Naive thymus-derived CD4-positive, alpha-beta T cell (primary cell): Measurements from ENCODE around the gene ASCC3. TPM values are rescaled to one million over a fixed set of nuclear protein-coding genes. Genes with fewer than 3 reads are reported as not detected.

ENCODE experiments used
- ATAC-seq: fragments of 150-1000 bp; cut with Tn5 transposase; 2 replicates; pipeline ENCODE4 v1.10.0; 2021; ENCODE audit warnings: mild to moderate bottlenecking, moderate library complexity
- CTCF ChIA-PET: fragments of 350-600 bp; sonication (Branson Sonifier 250); formaldehyde crosslinking; loops from one replicate; lab custom pipeline; 2021; ENCODE audit warnings: antibody characterized with exemption; lab: Charles Lee
- POLR2A ChIA-PET: fragments of 350-600 bp; sonication (Branson Sonifier 250); formaldehyde crosslinking; loops from one replicate; lab custom pipeline; 2021; ENCODE audit warnings: antibody characterized with exemption, inconsistent platforms; lab: Charles Lee
- DNase-seq, 9 donors: peaks; one replicate each; pipeline versions ENCODE4 v3.0.0 to v3.0.0-alpha.2; 2020 to 2022; ENCODE audit warnings: mixed read lengths in 1 of 9
- H3K27ac ChIP-seq: one replicate; pipeline ENCODE4 v1.7.0; 2013; ENCODE audit warnings: mild to moderate bottlenecking, low read depth, low read length, moderate library complexity
- H3K27me3 ChIP-seq, 2 donors: one replicate each; pipeline ENCODE4 v1.7.0; 2013; ENCODE audit warnings: low read length in 2 of 2, mild to moderate bottlenecking in 2 of 2, moderate library complexity in 2 of 2; ENCODE audit not compliant: control insufficient read depth in 2 of 2, insufficient read depth in 2 of 2
- H3K36me3 ChIP-seq, 3 experiments: 1 replicate in 2 of 3; 2 replicates in 1 of 3; pipeline ENCODE4 v1.7.0; 2013; ENCODE audit warnings: low read length in 3 of 3, mild to moderate bottlenecking in 3 of 3, moderate library complexity in 1 of 3; ENCODE audit not compliant: insufficient read depth in 3 of 3, control insufficient read depth in 2 of 3
- H3K4me1 ChIP-seq, 2 donors: one replicate each; pipeline ENCODE4 v1.7.0; 2013; ENCODE audit warnings: low read length in 2 of 2, mild to moderate bottlenecking in 2 of 2, moderate library complexity in 1 of 2; ENCODE audit not compliant: control insufficient read depth in 2 of 2, insufficient read depth in 2 of 2
- H3K4me3 ChIP-seq: 2 replicates; pipeline ENCODE4 v1.7.0; 2013; ENCODE audit warnings: mild to moderate bottlenecking, low read length
- H3K9me3 ChIP-seq, 3 experiments: 1 replicate in 2 of 3; 2 replicates in 1 of 3; pipeline ENCODE4 v1.7.0; 2013; ENCODE audit warnings: low read length in 3 of 3; ENCODE audit not compliant: control insufficient read depth in 2 of 3
- H3K27ac Mint-ChIP-seq, 9 donors: one replicate each; pipeline ENCODE4 v1.8.0; 2020 to 2022; ENCODE audit warnings: mixed read lengths in 9 of 9, mild to moderate bottlenecking in 8 of 9, moderate library complexity in 5 of 9, inconsistent platforms in 2 of 9
- H3K27me3 Mint-ChIP-seq, 5 donors: one replicate each; pipeline ENCODE4 v1.8.0; 2021 to 2022; ENCODE audit warnings: mixed read lengths in 5 of 5, mild to moderate bottlenecking in 1 of 5
- H3K36me3 Mint-ChIP-seq, 5 donors: one replicate each; pipeline ENCODE4 v1.8.0; 2020 to 2022; ENCODE audit warnings: mixed read lengths in 5 of 5, mild to moderate bottlenecking in 3 of 5, inconsistent platforms in 1 of 5
- H3K4me1 Mint-ChIP-seq, 7 donors: one replicate each; pipeline ENCODE4 v1.8.0; 2020 to 2022; ENCODE audit warnings: mixed read lengths in 7 of 7, mild to moderate bottlenecking in 3 of 7, inconsistent platforms in 1 of 7
- H3K4me3 Mint-ChIP-seq, 10 donors: one replicate each; pipeline ENCODE4 v1.8.0; 2020 to 2022; ENCODE audit warnings: mild to moderate bottlenecking in 10 of 10, mixed read lengths in 10 of 10, moderate library complexity in 6 of 10, inconsistent platforms in 2 of 10
- H3K9me3 Mint-ChIP-seq, 11 donors: one replicate each; pipeline ENCODE4 v1.8.0; 2020 to 2022; ENCODE audit warnings: mixed read lengths in 11 of 11, mild to moderate bottlenecking in 4 of 11, inconsistent platforms in 1 of 11, moderate library complexity in 1 of 11
- intact Hi-C, 2 donors: fragments of 100-400 bp; cut with micrococcal nuclease; formaldehyde crosslinking; loops; one replicate each; pipeline ENCODE4 v1.15.1; 2023
- polyA plus RNA-seq, 2 donors: library from polyadenylated mRNA; unstranded; fragments of 300-500 nt; fragmentation: Illumina TruSeq; gene quantifications; one replicate each; pipeline ENCODE4 v1.2.3, GENCODE V29; 2021
- total RNA-seq, 6 experiments: library from RNA in 5 of 6; stranded (reverse) in 5 of 6; gene quantifications; 1 replicate in 5 of 6; 2 replicates in 1 of 6; pipeline ENCODE4 v1.2.3 and lab custom pipeline; 2021 to 2026

Gene ASCC3, protein sequence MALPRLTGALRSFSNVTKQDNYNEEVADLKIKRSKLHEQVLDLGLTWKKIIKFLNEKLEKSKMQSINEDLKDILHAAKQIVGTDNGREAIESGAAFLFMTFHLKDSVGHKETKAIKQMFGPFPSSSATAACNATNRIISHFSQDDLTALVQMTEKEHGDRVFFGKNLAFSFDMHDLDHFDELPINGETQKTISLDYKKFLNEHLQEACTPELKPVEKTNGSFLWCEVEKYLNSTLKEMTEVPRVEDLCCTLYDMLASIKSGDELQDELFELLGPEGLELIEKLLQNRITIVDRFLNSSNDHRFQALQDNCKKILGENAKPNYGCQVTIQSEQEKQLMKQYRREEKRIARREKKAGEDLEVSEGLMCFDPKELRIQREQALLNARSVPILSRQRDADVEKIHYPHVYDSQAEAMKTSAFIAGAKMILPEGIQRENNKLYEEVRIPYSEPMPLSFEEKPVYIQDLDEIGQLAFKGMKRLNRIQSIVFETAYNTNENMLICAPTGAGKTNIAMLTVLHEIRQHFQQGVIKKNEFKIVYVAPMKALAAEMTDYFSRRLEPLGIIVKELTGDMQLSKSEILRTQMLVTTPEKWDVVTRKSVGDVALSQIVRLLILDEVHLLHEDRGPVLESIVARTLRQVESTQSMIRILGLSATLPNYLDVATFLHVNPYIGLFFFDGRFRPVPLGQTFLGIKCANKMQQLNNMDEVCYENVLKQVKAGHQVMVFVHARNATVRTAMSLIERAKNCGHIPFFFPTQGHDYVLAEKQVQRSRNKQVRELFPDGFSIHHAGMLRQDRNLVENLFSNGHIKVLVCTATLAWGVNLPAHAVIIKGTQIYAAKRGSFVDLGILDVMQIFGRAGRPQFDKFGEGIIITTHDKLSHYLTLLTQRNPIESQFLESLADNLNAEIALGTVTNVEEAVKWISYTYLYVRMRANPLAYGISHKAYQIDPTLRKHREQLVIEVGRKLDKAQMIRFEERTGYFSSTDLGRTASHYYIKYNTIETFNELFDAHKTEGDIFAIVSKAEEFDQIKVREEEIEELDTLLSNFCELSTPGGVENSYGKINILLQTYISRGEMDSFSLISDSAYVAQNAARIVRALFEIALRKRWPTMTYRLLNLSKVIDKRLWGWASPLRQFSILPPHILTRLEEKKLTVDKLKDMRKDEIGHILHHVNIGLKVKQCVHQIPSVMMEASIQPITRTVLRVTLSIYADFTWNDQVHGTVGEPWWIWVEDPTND (N-terminal part only)
- total RNA-seq = 10 to 100 TPM; 40.7 to 73.8 (median 42.9) TPM
- polyA plus RNA-seq = 10 to 100 TPM; 19.6 to 26.4 TPM
- total RNA-seq (lab: John Stamatoyannopoulos, UW) = 123 reads per million, percentile 88 among the genes with 10 or more reads in this experiment

DNA sequence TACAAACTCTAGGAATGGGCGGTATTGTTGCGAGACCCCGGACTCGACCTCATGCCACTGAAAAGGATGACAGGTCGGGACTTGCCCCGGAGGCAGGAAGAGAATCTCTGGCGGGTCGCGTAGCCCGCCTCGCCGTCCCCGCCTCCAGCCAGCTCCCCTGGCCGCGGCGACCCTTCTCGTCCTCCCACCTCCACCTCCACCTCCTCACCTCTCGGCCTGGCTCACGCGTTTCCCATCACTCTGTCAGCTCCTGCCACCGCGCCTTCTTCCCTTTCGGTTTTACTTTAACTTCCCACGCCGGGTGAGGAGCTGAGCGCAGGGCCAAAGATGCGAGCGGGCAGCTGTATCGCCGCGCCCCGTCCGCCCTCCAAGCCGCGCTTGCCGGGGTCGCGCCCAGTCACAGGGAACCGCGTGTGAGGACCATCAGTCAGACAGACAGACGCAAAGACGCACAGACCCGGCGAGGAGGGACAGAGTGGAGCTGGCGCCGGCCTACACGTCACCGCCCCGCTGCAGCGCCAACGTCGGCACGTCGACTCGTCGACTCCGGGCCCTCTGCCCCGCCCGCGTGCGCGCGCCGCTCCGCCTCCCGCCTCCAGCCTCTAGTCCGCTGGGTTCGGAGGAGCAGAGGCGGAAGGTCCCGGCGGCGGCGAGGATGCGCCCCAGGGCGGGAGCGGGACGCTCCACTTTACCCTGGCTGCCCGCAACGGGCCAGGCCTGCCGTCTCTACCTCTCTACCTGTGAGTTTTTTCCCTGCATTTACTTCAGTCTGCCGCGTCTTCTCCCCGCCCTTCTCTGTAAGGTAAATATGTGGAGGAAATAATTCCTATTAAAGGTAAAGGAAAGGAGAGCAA, at the start of gene ASCC3:
Gene ASCC3, minus strand, starts transcription at position 477 of the 854 bp plus-strand sequence. CDS start 13,332 bp downstream, outside the sequence.
- Histone ChIP-seq H3K4me3 (peak within 1 kb of the TSS; percentile 85), H3K36me3 (peaks cover 0 to 5% (median 0%) of the 10 kb centered on the region in 3 experiments), H3K27ac (peak within 1 kb of the TSS; percentile 90), H3K27me3 (no peaks in the 10 kb centered on the region), H3K9me3 (no peaks in the 10 kb centered on the region), H3K4me1 (peaks cover 24 to 27% of the 10 kb centered on the region in 2 donors)
- intact Hi-C loops = loop anchor here (1.0 to 10.0 kb wide), 7 partner anchors 131 to 1934 kb away; partner anchors contain the start of genes PNISR (in 2 of the 2), CCNC (in 1 of the 2), FBXL4 (in 1 of the 2) and USP45 (in 1 of the 2)
- DNase-seq (peak; percentile 80 to 93 (median 86)), ATAC-seq (peak; percentile 98)
- CTCF ChIA-PET = interaction anchor here (1.3 kb wide), 1 partner anchor 13 kb away, joined by 5 read pairs; no protein-coding TSS in a partner anchor
- peak within 1 kb of the TSS; percentile 97 to 100 (median 100) for H3K4me3 Mint-ChIP-seq
- H3K27me3 Mint-ChIP-seq = peaks cover 0 to 4% (median 3%) of the 10 kb centered on the region in 5 donors
- POLR2A ChIA-PET = interaction anchor here (0.7 to 1.0 kb wide), 3 partner anchors 11 to 159 kb away, joined by 3 read pairs; no protein-coding TSS in a partner anchor
- H3K9me3 Mint-ChIP-seq = no peaks in the 10 kb centered on the region
- H3K4me1 Mint-ChIP-seq = peaks cover 19 to 64% (median 50%) of the 10 kb centered on the region in 7 donors
- H3K27ac Mint-ChIP-seq = peak within 1 kb of the TSS; percentile 95 to 100 (median 98)
- peaks cover 0 to 20% (median 0%) of the 10 kb centered on the region in 5 donors for H3K36me3 Mint-ChIP-seq

- Histone ChIP-seq H3K4me3 (no peak overlapping the region), H3K36me3 (no peaks in the 10 kb centered on the region), H3K27ac (no peak overlapping the region), H3K9me3 (no peaks in the 10 kb centered on the region), H3K27me3 (no peaks in the 10 kb centered on the region), H3K4me1 (no peaks in the 10 kb centered on the region)
- DNase-seq = no peak
- ChIA-PET POLR2A (no interaction called here), CTCF (no interaction called here)
- Mint-ChIP-seq H3K4me3 (no peak overlapping the region), H3K36me3 (no peaks in the 10 kb centered on the region), H3K4me1 (no peaks in the 10 kb centered on the region), H3K27me3 (peaks cover 0 to 24% (median 2%) of the 10 kb centered on the region in 5 donors), H3K27ac (no peak overlapping the region), H3K9me3 (no peaks in the 10 kb centered on the region)
- no peak for ATAC-seq
- intact Hi-C loops = no loop called here
Observed at GRCh38 chr6:100925749-100926148, 44.6 kb upstream of the ASCC3 start.

GRCh38 chr6:100924534-100925227, 43.6 kb upstream of the ASCC3 start:
- ATAC-seq (no peak), DNase-seq (no peak)
- CTCF ChIA-PET = no interaction called here
- H3K4me1 Mint-ChIP-seq = no peaks in the 10 kb centered on the region
- H3K27me3 Mint-ChIP-seq = peaks cover 0 to 29% (median 6%) of the 10 kb centered on the region in 5 donors
- Histone ChIP-seq H3K4me3 (no peak overlapping the region), H3K36me3 (no peaks in the 10 kb centered on the region), H3K27me3 (no peaks in the 10 kb centered on the region), H3K4me1 (no peaks in the 10 kb centered on the region), H3K27ac (no peak overlapping the region), H3K9me3 (no peaks in the 10 kb centered on the region)
- no peak overlapping the region for H3K27ac Mint-ChIP-seq
- no peaks in the 10 kb centered on the region for H3K36me3 Mint-ChIP-seq
- intact Hi-C loops = no loop called here
- no peak overlapping the region for H3K4me3 Mint-ChIP-seq
- POLR2A ChIA-PET = no interaction called here
- H3K9me3 Mint-ChIP-seq = no peaks in the 10 kb centered on the region

- ChIA-PET CTCF (no interaction called here), POLR2A (no interaction called here)
Observed at GRCh38 chr6:100923481-100924165, 42.5 kb upstream of the ASCC3 start.

DNA sequence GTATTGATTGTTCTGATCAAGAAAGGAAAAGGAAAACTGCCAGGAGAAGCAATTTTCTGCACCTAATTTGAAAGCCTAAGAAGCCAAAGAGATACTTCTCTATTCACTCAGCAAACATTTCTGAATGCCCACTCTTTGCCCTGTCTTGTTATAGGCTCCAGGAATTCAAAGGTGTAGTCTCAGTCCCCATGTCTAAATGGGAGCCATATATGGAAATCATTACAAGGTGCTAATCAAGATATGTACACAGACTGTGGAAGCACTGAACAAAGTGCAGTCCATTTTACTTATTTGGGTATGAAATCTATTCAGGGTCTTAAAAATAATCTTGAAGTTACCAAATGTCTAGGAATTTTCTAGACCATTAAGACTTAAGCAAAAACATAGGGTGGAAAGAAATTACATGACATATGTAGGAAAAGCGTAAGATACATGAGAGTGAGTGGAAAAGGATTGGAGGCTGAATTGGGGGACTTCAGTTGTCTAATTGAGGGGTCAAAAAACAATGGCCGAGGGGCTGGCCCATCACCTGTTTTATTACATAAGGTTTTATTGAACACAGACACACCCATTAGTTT, 39.0 kb upstream of the ASCC3 start:
- Mint-ChIP-seq H3K4me1 (no peaks in the 10 kb centered on the region), H3K36me3 (no peaks in the 10 kb centered on the region), H3K4me3 (no peak overlapping the region), H3K9me3 (no peaks in the 10 kb centered on the region), H3K27ac (no peak overlapping the region), H3K27me3 (peaks cover 0 to 40% (median 14%) of the 10 kb centered on the region in 5 donors)
- Histone ChIP-seq H3K27ac (no peak overlapping the region), H3K4me3 (no peak overlapping the region), H3K9me3 (no peaks in the 10 kb centered on the region), H3K27me3 (no peaks in the 10 kb centered on the region), H3K4me1 (no peaks in the 10 kb centered on the region), H3K36me3 (no peaks in the 10 kb centered on the region)
- ATAC-seq = no peak
- CTCF ChIA-PET = no interaction called here
- intact Hi-C loops = no loop called here
- DNase-seq = no peak
- POLR2A ChIA-PET = no interaction called here

More at GRCh38 chr6:100923481-100924165, 42.5 kb upstream of the ASCC3 start:
- Mint-ChIP-seq H3K4me1 (no peaks in the 10 kb centered on the region), H3K36me3 (no peaks in the 10 kb centered on the region), H3K27me3 (peaks cover 0 to 35% (median 9%) of the 10 kb centered on the region in 5 donors), H3K27ac (no peak overlapping the region), H3K9me3 (no peaks in the 10 kb centered on the region), H3K4me3 (no peak overlapping the region)
- Histone ChIP-seq H3K27me3 (no peaks in the 10 kb centered on the region), H3K9me3 (no peaks in the 10 kb centered on the region), H3K36me3 (no peaks in the 10 kb centered on the region), H3K4me1 (no peaks in the 10 kb centered on the region), H3K4me3 (no peak overlapping the region), H3K27ac (no peak overlapping the region)
- intact Hi-C loops = no loop called here
- DNase-seq (no peak), ATAC-seq (no peak)
